HG02571 (cell line): ENCODE results near the gene CD2BP2.

ENCODE experiments used
- ATAC-seq: cut with Tn5 transposase; IDR thresholded peaks from one replicate; pipeline ENCODE4 v1.9.1; 2021; ENCODE audit warnings: mild to moderate bottlenecking, moderate library complexity; ENCODE audit not compliant: unreplicated experiment

Gene CD2BP2

GRCh38 chr16:30379158-30379783, 24.2 kb upstream of the CD2BP2 start:
- no peak for ATAC-seq

GRCh38 chr16:30378236-30379157, 23.4 kb upstream of the CD2BP2 start:
- ATAC-seq, result peak; percentile 87

- ATAC-seq, result peak; percentile 40
These were observed 22.7 kb upstream of the CD2BP2 start for GRCh38 chr16:30377812-30378235.

DNA sequence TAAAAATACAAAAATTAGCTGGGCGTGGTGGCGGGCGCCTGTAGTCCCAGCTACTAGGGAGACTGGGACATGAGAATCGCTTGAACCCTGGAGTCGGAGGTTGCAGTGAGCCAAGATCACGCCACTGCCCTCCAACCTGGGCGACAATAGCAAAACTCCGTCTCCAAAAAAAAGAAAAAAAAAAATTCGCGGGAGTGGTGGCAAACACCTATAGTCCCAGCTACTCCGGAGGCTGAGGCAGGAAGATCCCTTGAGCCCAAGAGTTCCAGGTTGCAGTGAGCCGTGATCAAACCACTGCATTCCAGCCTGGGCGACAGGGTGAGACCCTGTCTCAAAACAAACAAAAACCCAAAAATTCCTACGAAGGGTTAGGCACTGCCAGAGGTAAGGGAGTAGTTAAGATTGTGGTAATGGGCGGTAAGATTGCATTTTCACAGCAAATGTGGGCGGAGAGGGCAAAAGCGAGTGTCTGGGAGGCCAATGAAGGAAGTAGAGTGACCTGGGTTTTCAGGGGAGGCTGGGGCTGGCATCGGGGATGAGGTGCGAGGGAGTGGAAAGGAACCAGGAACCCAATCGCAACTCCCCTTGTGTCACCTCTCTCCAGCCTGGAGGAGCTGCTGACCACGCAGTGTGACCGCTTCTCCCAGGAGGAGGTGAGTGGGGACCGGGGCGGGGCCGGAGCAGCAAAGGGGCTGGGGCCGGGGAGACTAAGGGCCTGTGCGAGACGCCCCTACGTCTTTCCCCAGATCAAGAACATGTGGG, 22.1 kb upstream of the CD2BP2 start:
- no peak for ATAC-seq

DNA sequence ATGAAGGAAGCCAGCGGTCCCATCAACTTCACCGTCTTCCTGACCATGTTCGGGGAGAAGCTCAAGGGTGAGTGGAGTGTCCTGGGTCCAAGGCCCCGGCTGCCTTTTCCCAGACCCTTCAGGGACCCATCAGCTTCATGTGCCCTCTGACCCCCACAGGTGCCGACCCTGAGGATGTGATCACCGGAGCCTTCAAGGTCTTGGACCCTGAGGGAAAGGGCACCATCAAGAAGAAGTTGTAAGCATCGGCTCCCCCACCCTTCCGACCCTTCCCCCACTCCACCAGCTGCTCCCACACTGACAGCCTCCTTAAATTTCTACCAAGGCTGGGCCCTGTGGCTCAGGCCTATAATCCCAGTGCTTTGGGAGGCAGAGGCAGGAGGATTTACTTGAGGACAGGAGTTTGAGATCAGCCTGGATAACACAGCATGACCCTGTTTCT, 21.4 kb upstream of the CD2BP2 start:
- ATAC-seq, result no peak

DNA sequence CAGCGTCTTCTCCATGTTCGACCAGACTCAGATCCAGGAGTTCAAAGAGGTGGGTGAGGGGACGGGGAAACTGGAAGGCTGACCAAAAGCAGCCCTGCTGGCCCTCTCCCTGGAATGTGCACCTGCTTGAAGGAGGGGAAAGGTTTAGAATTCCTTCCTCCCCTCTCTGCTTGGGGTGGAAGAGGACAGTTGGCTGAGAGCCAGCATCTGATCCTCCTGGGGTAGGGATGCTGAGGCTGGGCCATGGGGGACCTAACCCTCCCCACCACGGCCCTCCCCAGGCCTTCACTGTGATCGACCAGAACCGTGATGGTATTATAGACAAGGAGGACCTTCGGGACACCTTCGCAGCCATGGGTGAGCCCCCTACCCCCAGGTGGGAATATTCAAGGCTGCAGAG, 20.8 kb upstream of the CD2BP2 start:
- no peak for ATAC-seq

- ATAC-seq, result no peak
These were observed 19.4 kb upstream of the CD2BP2 start, which contains the start of gene MYL11 for GRCh38 chr16:30374538-30374937. TSS of gene MYL11 (plus strand) at chr16:30374802. CDS start at chr16:30374858, 56 bp downstream.

DNA sequence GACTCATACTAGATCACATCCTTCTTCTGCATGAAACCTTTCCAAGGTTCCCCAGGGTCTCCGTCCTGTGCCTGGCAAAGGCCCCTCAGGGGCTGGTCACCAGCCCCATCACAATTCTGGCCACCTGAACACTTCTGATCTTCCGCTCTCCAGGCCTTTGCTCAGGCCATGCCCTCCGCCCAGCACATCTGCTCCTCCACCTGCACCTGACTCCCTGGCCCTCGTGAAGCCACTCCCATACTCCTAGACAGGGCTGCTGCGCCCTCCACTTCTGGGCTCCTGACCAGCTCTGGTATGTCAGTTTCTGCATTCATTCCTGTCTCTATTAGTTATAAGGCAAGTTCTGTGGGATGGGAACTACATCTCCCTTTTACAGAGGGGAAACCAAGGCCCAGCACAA, 17.6 kb upstream of the CD2BP2 start:
- no peak for ATAC-seq

GRCh38 chr16:30372038-30372712, 17.1 kb upstream of the CD2BP2 start:
- ATAC-seq, result no peak

DNA sequence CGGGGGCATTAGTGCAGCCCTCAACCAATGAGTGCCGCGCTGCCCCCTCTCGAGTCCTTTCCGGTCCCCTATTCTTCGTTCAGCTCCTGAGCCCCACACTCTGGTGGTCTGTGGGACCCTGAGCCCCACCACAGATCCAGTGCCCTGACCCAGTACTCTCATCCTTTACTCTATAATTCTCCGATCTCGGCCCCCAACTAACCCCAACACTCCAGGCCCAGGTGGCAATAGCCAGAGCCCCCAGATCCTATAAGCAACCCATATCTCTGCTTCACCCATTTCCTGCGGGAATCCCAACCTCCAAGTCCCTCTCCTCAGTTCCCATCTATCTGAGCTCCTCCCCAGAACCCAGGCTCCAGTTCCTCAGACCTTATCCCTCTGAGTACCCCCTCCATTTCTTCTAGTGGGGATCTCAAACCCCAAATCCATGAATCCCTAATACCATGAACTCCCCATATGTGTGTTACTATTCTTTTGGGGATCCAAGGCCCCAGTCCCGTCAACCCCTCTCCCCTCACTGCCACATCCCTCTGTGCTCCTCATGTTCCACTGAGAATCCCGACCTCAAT, 16.2 kb upstream of the CD2BP2 start:
- no peak for ATAC-seq

DNA sequence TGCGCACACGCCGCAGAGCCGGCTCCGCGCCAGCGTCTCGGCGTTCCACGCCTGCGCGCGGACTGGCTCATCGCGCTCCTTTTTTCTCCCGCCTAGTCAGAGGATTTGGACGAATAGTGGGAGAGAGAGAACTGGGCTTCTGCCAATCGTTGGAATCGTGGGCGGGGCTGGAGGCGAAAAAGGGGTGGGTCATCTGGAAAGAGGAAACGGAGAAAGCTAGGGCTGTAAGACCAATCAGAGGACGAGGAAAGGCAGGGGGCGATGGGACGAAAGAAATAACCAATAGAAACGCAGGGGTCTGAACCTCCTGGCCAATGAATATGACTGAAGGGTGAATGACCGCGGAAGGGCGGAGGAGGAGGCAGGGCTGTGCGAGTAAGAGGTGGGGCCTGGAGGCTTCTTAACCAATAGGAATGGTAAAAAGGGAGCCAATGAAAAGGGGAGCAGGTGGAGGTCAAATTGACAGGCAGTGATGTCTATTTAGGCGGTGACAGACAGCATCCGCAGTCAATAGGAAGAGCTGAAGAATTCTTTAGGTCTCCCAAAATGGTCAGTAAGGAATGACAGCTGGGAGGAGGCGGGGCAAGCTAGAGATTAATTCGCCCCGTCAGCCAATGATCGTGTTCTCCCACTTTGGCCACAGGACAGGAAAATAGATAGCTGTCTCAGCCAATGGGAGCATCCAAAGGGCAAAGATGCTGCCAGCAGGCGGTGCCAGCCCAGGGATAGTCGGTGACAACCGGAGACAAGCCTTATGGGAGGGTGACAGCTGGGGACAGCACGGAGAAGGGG, 15.5 kb upstream of the CD2BP2 start, which contains the start of gene TBC1D10B:
Gene TBC1D10B (minus strand): TSS at position 39 of the 792 bp plus-strand sequence. CDS start 311 bp downstream, outside the sequence.
- peak; percentile 74 for ATAC-seq

DNA sequence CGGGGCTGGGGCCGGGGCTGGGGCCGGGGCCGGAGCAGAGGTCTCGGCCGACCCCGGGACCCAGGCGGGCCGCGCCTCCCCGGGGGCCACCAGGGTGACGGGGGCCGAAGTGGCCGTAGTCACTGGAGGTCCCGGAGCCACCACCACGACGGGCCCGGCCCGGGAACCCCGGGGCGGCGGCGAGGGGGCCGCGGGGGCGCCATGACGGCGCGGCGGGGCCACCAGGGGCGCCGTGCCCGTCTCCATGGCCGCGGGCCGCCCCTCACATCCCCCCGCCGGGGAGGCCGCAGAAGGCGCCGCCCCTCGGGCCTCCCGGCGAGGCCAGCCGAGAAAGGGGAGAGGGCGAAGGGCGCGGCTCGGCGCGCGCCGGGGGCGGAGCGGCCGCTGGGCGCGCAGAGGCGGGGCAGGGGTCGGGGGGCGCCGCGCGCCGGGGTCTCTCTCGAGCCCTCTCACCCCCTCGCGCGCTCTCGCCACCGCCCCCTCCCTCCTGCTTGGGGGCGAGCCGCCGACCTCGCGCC, 14.9 kb upstream of the CD2BP2 start:
- ATAC-seq, result peak; percentile 4

DNA sequence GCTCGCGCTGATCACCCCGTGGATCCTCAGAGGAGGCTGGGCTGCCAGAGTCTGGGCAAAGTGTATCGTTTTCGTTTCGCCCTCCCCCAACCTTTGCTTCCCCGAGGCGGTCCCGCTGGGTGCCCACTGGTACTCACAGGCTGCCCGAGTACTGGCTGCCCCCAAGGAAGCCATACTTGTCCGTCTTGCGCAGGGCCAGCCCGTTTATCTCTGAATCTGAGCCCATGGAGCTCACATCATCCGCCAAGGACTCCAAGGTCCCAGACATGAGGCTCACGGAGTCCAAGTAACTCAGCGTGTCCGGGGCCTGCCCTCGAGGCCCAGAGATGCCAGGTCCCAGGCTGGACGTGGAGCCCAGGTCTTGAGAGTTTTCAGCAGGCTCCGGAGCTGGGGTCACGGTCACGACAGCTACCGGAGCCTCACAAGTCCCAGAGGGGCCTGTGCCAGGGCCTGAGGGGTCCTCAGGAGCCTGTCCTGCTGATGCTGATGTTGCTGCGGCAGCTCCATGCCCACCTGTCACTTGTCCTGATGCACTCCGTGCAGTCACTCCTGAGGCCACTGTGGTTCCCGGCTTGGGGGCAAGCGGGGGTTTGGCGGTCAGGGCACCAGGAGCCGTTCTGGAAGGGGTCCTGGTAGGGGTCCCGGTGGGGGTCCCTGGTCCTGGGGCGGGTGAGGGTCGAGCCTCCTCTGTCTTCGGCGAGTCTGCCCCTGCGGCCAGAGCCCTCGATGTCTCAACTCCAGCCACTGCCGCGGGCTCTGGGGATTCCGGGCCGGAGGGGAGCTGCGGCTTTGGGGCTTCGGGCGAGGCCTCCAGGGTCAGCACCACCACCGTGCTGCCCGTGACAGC, 14.2 kb upstream of the CD2BP2 start:
- ATAC-seq, result no peak

- no peak for ATAC-seq
These were observed 13.6 kb upstream of the CD2BP2 start for GRCh38 chr16:30368792-30369090.

DNA sequence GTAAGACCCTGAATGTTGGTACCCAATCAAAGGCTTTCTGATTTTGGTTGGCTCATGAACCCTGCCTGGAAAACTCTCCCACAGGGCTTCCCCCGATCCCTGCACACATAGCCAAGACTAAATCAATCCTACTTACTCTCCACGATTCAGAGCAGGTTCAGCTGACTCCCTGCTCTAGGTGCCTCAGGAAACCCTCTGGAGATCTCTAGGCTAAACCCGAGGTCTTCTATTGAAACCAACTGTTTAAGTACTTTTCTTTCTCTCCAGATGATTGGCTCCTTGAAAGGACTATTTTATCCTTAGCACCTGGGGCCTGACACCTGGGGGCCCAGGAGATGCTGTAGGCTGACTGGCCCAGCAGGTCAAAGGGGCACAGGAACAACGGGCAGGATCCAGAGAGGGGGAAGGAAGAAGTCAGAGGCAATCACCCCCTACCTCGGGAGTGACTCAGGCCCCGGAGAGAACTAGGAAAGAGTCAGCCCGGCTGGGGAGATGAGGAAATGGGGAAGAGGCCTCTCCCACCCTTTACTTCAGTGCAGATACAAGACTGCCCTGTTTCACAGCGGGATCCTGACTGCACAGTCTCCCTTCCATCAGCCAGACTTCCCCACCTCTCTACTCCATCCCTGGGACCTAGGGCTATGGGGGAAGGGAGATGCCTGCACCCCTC, 13.1 kb upstream of the CD2BP2 start:
- ATAC-seq, result no peak

- no peak for ATAC-seq
These were observed 12.4 kb upstream of the CD2BP2 start for GRCh38 chr16:30367349-30368009.

DNA sequence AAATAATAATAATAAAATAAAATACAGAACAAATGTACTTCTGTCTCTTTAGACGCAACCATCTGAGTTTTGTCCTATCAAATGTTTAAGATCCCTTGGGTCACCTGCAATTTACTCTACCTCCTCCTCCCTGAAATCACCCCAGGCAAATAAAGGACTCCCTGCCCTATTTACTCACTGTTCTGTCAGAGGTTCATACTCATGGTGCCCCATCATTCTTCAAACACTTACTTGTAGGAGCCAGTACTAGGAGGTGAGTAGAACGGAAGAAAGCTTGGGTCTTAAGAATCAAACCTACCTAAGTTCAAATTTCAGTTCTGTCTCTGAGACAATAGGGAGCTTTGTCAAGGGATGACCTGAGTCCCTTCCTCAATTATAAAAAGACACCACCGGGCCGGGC, 11.4 kb upstream of the CD2BP2 start:
- no peak for ATAC-seq
